Measurements from ENCODE around the gene BBS9. TPM values are rescaled to one million over a fixed set of nuclear protein-coding genes. Genes with fewer than 3 reads are reported as not detected.

Gene BBS9
- total RNA-seq, 1 donor from 2014 or later = 16.2 TPM

DNA sequence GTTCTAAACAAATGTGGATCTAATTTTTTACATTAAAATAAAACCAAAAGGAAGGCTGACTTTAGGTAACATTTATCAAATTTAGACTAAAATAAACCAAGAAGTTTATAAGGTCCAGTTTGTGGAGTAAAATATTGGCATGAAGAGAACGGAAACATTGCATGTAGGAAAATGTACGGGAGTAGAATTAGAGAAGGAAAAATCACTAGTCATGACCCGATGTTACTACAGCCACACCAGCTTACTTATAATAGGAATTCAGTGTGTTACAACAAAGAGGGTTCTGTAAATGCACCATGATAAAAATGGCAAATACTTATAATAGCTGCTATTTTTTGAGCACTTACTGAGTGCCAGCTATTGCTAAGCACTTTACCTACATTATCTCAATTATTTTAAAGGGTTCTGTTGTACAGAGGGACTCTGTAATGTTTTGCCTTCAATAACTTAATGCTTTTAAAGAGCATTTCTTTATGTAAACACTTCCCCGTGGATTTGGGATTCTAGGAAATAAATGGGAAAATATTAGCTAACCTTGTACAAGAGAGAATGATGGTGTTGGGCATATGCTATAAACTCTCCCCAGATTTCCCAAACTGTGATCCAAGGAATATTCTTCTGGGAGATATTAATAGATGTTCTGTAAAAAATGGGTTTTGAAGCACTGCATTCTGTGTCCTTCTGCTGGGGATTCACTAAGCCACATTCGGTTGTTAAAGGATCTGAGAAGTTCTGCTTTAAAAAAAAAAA is 296.7 kb downstream of the BBS9 start:
- Mint-ChIP-seq H3K27me3 (ENCODE audit: low read depth) (no peaks in the 10 kb centered on the region), H3K27ac (ENCODE audit: unreplicated experiment) (no peak overlapping the region), H3K9me3 (no peaks in the 10 kb centered on the region), H3K4me3 (no peak overlapping the region), H3K4me1 (no peaks in the 10 kb centered on the region), H3K36me3 (ENCODE audit: low read depth) (no peaks in the 10 kb centered on the region)
- TF ChIP-seq, protein P1, sequence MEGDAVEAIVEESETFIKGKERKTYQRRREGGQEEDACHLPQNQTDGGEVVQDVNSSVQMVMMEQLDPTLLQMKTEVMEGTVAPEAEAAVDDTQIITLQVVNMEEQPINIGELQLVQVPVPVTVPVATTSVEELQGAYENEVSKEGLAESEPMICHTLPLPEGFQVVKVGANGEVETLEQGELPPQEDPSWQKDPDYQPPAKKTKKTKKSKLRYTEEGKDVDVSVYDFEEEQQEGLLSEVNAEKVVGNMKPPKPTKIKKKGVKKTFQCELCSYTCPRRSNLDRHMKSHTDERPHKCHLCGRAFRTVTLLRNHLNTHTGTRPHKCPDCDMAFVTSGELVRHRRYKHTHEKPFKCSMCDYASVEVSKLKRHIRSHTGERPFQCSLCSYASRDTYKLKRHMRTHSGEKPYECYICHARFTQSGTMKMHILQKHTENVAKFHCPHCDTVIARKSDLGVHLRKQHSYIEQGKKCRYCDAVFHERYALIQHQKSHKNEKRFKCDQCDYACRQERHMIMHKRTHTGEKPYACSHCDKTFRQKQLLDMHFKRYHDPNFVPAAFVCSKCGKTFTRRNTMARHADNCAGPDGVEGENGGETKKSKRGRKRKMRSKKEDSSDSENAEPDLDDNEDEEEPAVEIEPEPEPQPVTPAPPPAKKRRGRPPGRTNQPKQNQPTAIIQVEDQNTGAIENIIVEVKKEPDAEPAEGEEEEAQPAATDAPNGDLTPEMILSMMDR (conservative IDR thresholded peaks at IDR 0.05) = no peak
- DNase-seq (ENCODE audit: low read depth, low spot score) = no peak

DNA sequence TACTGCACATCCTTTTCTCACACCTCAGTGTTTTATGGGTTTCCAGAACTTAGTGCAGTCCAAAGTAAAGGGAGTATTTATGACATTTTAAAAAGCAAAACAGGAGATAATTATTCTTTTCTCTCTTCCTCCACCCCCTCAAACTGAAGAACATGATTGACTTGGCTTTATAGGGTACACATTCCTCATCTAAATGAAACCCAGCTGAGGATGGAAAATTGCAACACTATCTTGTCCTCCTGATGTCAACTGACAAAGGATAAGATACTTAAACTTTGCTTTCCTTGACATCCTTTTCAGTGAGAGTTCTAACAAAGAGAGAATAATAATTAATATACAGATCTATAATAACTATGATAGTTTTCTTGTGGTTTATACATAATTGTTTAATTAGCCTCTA is 299.1 kb downstream of the BBS9 start:
- H3K27ac Mint-ChIP-seq (ENCODE audit: unreplicated experiment) = no peak overlapping the region
- H3K9me3 Mint-ChIP-seq = no peaks in the 10 kb centered on the region
- H3K4me3 Mint-ChIP-seq = no peak overlapping the region
- no peaks in the 10 kb centered on the region for H3K36me3 Mint-ChIP-seq (ENCODE audit: low read depth)
- TF ChIP-seq, protein P1 (conservative IDR thresholded peaks at IDR 0.05) = no peak
- peaks cover 2% of the 10 kb centered on the region for H3K4me1 Mint-ChIP-seq
- no peak for DNase-seq (ENCODE audit: low read depth, low spot score)
- H3K27me3 Mint-ChIP-seq (ENCODE audit: low read depth) = no peaks in the 10 kb centered on the region

DNA sequence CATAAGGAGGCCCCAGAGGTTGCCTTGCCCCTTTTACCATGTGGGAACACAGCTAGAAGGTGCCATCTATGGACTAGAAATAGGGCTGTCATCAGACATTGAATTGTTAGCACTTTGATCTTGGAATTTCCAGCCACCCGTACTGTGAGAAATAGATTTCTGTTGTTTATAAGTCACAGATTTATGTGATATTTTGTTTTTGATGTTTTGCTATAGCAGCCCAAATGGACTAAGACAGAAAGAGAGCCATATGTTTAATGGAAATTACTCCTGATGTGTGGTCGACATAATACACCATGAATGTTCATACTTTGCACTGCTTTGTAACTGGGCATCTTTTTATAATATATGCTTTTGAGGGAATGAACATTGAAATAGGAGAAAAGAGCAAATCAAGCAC is 302.2 kb downstream of the BBS9 start:
- Mint-ChIP-seq H3K4me1 (peaks cover 4% of the 10 kb centered on the region), H3K36me3 (ENCODE audit: low read depth) (no peaks in the 10 kb centered on the region), H3K9me3 (no peaks in the 10 kb centered on the region), H3K27me3 (ENCODE audit: low read depth) (no peaks in the 10 kb centered on the region), H3K4me3 (no peak overlapping the region), H3K27ac (ENCODE audit: unreplicated experiment) (no peak overlapping the region)
- TF ChIP-seq, protein P1 (conservative IDR thresholded peaks at IDR 0.05) = no peak
- DNase-seq (ENCODE audit: low read depth, low spot score) = no peak

DNA sequence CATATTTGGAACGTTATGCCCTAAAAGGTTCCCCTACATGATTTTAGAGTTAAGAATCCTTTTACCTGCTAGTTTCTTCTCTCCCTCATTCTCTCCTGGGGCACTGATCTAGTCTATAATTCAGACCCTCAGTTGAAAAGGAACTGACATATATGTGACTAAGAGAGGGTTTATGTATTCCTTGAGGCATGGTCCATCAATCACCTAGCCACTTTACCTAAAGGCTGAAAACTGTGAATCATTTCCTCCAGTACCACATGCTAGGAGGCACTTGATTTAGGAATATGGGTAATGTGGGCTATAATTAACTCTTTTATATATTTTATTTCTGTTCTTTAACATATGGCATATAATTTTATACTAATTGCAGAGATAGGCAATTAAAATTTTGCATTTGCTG is 303.5 kb downstream of the BBS9 start:
- Mint-ChIP-seq H3K4me3 (no peak overlapping the region), H3K27ac (ENCODE audit: unreplicated experiment) (no peak overlapping the region), H3K27me3 (ENCODE audit: low read depth) (no peaks in the 10 kb centered on the region), H3K9me3 (no peaks in the 10 kb centered on the region), H3K36me3 (ENCODE audit: low read depth) (no peaks in the 10 kb centered on the region), H3K4me1 (peaks cover 4% of the 10 kb centered on the region)
- DNase-seq (ENCODE audit: low read depth, low spot score) = no peak
- TF ChIP-seq, protein P1 (conservative IDR thresholded peaks at IDR 0.05) = no peak

DNA sequence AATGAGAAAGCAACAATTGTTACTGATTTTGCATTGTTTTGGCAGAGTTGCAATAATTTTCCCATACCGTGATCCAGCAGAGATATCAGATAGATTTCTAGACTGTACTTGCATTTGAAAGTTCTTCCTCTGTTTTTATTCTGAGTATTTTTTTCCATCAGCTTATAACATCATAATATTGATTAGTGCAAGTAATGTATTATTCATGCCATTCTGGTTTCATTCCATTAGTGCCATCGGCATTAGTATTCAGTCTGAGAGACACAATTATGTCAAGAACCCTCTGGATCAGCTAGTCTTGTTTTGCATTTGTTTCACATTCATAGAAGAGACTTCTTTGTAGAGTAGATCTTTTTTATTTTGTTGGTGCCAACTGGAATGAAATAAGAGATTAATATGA is 304.0 kb downstream of the BBS9 start:
- no peak overlapping the region for H3K4me3 Mint-ChIP-seq
- H3K9me3 Mint-ChIP-seq = no peaks in the 10 kb centered on the region
- H3K4me1 Mint-ChIP-seq = peaks cover 4% of the 10 kb centered on the region
- no peak overlapping the region for H3K27ac Mint-ChIP-seq (ENCODE audit: unreplicated experiment)
- H3K36me3 Mint-ChIP-seq (ENCODE audit: low read depth) = no peaks in the 10 kb centered on the region
- no peaks in the 10 kb centered on the region for H3K27me3 Mint-ChIP-seq (ENCODE audit: low read depth)
- TF ChIP-seq, protein P1 (conservative IDR thresholded peaks at IDR 0.05) = no peak
- DNase-seq (ENCODE audit: low read depth, low spot score) = no peak
